Measurements from ENCODE around the gene VPS13D. TPM values are rescaled to one million over a fixed set of nuclear protein-coding genes. Genes with fewer than 3 reads are reported as not detected.

VPS13D gene
- total and polyA plus RNA-seq, 2 experiments from 2014 or later = 10.7 to 34.9 TPM

DNA sequence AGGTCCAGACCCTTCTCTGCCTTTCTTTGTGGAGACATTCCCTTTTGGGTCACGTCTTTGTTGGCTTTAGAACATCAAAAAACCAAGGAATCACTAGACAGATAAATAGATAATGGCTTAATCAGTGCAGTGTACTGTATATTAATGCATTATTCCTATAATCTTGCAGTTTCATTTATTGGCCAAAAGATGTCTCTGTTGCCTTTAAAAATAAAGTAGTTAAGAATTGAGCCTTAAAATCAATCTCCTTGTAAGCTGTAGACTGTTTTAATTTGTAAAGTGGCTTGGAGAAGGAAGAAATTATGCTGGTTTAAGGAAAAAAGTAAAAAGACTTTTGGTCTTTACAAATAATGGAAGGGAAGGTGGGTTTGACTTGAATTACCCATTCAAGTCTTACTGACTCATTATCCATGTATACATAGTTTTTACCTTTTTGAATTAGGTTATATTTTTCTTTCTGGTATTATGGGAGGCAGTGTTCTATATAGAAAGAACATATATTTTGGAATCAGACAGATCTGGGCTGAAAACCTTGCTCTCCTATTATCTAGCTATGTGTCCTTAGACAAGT lies 84.6 kb downstream of the VPS13D start:
- no peaks in the 10 kb centered on the region for H3K27me3 Mint-ChIP-seq (ENCODE audit: insufficient read depth, low read depth, poor library complexity)
- H2AFZ ChIP-seq = no peak overlapping the region
- peaks cover 12% of the 10 kb centered on the region for H3K36me3 ChIP-seq (ENCODE audit: insufficient read depth)
- H4K20me1 ChIP-seq (replicated peaks; ENCODE audit: insufficient read depth) = no peaks in the 10 kb centered on the region
- DNase-seq (ENCODE audit: low spot score) (no peak), ATAC-seq (no peak)
- no peaks in the 10 kb centered on the region for H3K9me2 ChIP-seq (ENCODE audit: insufficient read depth)
- no peak overlapping the region for H3K4me3 Mint-ChIP-seq
- H3K36me3 Mint-ChIP-seq (ENCODE audit: low read depth) = peaks cover 16% of the 10 kb centered on the region; the same call in 2 of the 3 replicates
- H3K27ac Mint-ChIP-seq = no peak overlapping the region
- no peaks in the 10 kb centered on the region for H3K27me3 ChIP-seq (ENCODE audit: insufficient read depth)
- no peak overlapping the region for H3K4me3 ChIP-seq
- H3F3A ChIP-seq (replicated peaks; ENCODE audit: low read depth) = no peaks in the 10 kb centered on the region
- no peaks in the 10 kb centered on the region for H3K79me2 ChIP-seq (replicated peaks; ENCODE audit: insufficient read depth)
- no peak overlapping the region for H3K4me2 ChIP-seq
- TF ChIP-seq, protein P1, sequence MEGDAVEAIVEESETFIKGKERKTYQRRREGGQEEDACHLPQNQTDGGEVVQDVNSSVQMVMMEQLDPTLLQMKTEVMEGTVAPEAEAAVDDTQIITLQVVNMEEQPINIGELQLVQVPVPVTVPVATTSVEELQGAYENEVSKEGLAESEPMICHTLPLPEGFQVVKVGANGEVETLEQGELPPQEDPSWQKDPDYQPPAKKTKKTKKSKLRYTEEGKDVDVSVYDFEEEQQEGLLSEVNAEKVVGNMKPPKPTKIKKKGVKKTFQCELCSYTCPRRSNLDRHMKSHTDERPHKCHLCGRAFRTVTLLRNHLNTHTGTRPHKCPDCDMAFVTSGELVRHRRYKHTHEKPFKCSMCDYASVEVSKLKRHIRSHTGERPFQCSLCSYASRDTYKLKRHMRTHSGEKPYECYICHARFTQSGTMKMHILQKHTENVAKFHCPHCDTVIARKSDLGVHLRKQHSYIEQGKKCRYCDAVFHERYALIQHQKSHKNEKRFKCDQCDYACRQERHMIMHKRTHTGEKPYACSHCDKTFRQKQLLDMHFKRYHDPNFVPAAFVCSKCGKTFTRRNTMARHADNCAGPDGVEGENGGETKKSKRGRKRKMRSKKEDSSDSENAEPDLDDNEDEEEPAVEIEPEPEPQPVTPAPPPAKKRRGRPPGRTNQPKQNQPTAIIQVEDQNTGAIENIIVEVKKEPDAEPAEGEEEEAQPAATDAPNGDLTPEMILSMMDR (conservative IDR thresholded peaks at IDR 0.05; ENCODE audit: low read depth in 2 of 2) = peak in 1 of 2 experiments; percentile 40; a peak in 1 of 4 replicates
- TF ChIP-seq POLR2AphosphoS5 (IDR thresholded peaks at IDR 0.05; ENCODE audit: low read depth) = no peak
- no peaks in the 10 kb centered on the region for H3K9me3 Mint-ChIP-seq
- no peak overlapping the region for H3K27ac ChIP-seq (ENCODE audit: low read depth)
- H3K4me1 Mint-ChIP-seq = peaks cover 9% of the 10 kb centered on the region; the same call in 2 of the 3 replicates
- no peaks in the 10 kb centered on the region; the same call in 1 of the 2 replicates for H3K4me1 ChIP-seq (ENCODE audit: insufficient read depth)

DNA sequence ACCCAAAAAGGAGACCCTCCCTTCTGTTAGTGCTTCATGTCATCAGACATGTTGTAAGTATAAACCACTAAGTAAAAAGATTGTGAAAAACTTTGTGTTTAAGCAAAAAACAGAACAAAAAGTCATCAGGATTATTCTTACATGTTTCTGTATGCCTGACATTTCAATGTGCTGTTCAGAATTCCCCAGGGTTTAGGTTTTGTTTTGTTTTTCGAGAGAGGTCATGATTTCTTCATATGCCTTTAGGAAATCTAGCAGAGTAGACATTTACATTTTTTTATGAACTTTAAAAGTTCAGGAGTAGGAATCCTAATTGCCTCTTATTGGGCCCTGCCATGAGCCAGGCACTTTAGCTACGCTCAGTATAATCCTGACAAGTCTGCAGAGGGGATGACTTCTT lies 85.3 kb downstream of the VPS13D start:
- Mint-ChIP-seq H3K36me3 (ENCODE audit: low read depth) (peaks cover 11% of the 10 kb centered on the region; the same call in 2 of the 3 replicates), H3K27ac (no peak overlapping the region), H3K27me3 (ENCODE audit: insufficient read depth, low read depth, poor library complexity) (peaks cover 2% of the 10 kb centered on the region), H3K4me3 (no peak overlapping the region), H3K9me3 (no peaks in the 10 kb centered on the region), H3K4me1 (peaks cover 12% of the 10 kb centered on the region; the same call in 2 of the 3 replicates)
- H3K4me1 ChIP-seq (ENCODE audit: insufficient read depth) = no peaks in the 10 kb centered on the region; the same call in 1 of the 2 replicates
- no peak overlapping the region for H2AFZ ChIP-seq
- H3K79me2 ChIP-seq (replicated peaks; ENCODE audit: insufficient read depth) = no peaks in the 10 kb centered on the region
- DNase-seq (ENCODE audit: low spot score) (no peak), ATAC-seq (no peak)
- no peak overlapping the region for H3K4me2 ChIP-seq
- no peak overlapping the region for H3K4me3 ChIP-seq
- no peaks in the 10 kb centered on the region for H3K27me3 ChIP-seq (ENCODE audit: insufficient read depth)
- H3F3A ChIP-seq (replicated peaks; ENCODE audit: low read depth) = no peaks in the 10 kb centered on the region
- peaks cover 12% of the 10 kb centered on the region for H3K36me3 ChIP-seq (ENCODE audit: insufficient read depth)
- no peaks in the 10 kb centered on the region for H3K9me2 ChIP-seq (ENCODE audit: insufficient read depth)
- no peak overlapping the region for H3K27ac ChIP-seq (ENCODE audit: low read depth)
- H4K20me1 ChIP-seq (replicated peaks; ENCODE audit: insufficient read depth) = no peaks in the 10 kb centered on the region
- TF ChIP-seq EZH2phosphoT487 (IDR thresholded peaks at IDR 0.05; ENCODE audit: unreplicated experiment) (no peak), CREB1 (CRISPR knock-in tag; IDR thresholded peaks at IDR 0.05; ENCODE audit: low read depth) (no peak), POLR2AphosphoS5 (IDR thresholded peaks at IDR 0.05; ENCODE audit: low read depth) (no peak), NANOG (IDR thresholded peaks at IDR 0.05; ENCODE audit: borderline replicate concordance) (no peak), EZH2 (IDR thresholded peaks at IDR 0.05; ENCODE audit: low read depth, unreplicated experiment) (no peak), STAT1 (IDR thresholded peaks at IDR 0.05; ENCODE audit: unreplicated experiment) (no peak), ZNF331 (CRISPR knock-in tag; IDR thresholded peaks at IDR 0.05; ENCODE audit: low read depth) (no peak), JUNB (IDR thresholded peaks at IDR 0.05; ENCODE audit: unreplicated experiment) (no peak), ZNF114 (CRISPR knock-in tag; IDR thresholded peaks at IDR 0.05) (no peak)
- TF ChIP-seq, protein P2, sequence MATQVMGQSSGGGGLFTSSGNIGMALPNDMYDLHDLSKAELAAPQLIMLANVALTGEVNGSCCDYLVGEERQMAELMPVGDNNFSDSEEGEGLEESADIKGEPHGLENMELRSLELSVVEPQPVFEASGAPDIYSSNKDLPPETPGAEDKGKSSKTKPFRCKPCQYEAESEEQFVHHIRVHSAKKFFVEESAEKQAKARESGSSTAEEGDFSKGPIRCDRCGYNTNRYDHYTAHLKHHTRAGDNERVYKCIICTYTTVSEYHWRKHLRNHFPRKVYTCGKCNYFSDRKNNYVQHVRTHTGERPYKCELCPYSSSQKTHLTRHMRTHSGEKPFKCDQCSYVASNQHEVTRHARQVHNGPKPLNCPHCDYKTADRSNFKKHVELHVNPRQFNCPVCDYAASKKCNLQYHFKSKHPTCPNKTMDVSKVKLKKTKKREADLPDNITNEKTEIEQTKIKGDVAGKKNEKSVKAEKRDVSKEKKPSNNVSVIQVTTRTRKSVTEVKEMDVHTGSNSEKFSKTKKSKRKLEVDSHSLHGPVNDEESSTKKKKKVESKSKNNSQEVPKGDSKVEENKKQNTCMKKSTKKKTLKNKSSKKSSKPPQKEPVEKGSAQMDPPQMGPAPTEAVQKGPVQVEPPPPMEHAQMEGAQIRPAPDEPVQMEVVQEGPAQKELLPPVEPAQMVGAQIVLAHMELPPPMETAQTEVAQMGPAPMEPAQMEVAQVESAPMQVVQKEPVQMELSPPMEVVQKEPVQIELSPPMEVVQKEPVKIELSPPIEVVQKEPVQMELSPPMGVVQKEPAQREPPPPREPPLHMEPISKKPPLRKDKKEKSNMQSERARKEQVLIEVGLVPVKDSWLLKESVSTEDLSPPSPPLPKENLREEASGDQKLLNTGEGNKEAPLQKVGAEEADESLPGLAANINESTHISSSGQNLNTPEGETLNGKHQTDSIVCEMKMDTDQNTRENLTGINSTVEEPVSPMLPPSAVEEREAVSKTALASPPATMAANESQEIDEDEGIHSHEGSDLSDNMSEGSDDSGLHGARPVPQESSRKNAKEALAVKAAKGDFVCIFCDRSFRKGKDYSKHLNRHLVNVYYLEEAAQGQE (IDR thresholded peaks at IDR 0.05; ENCODE audit: unreplicated experiment) = no peak

Data from GM23338 (cell line).